ENCODE results near the gene CIITA.
"Not testable (repeated sequence)": the region's sequence is repeated elsewhere in the genome, so short reads cannot be mapped to it uniquely, and the experiment has no call there.

The CIITA gene

GRCh38 chr16:10934325-10935107 is 57.5 kb downstream of the CIITA start:
- DNase-seq (ENCODE audit: low read depth): no peak

GRCh38 chr16:10935226-10935915 is 58.4 kb downstream of the CIITA start:
- no peak for DNase-seq (ENCODE audit: low read depth)

- DNase-seq (ENCODE audit: low read depth): no peak
Observed at GRCh38 chr16:10936272-10936984, 59.4 kb downstream of the CIITA start.

GRCh38 chr16:10937068-10937859 is 60.3 kb downstream of the CIITA start:
- no peak for DNase-seq (ENCODE audit: low read depth)

GRCh38 chr16:10938321-10938720 is 61.3 kb downstream of the CIITA start:
- DNase-seq (ENCODE audit: low read depth): no peak

GRCh38 chr16:10938796-10939648 is 62.0 kb downstream of the CIITA start:
- no peak for DNase-seq (ENCODE audit: low read depth)

GRCh38 chr16:10939649-10940234 is 62.7 kb downstream of the CIITA start:
- no peak for DNase-seq (ENCODE audit: low read depth)

- peak; percentile 27 for DNase-seq (ENCODE audit: low read depth)
Observed at GRCh38 chr16:10940501-10941079, 63.6 kb downstream of the CIITA start.

GRCh38 chr16:10941127-10941933 is 64.3 kb downstream of the CIITA start:
- DNase-seq (ENCODE audit: low read depth): no peak

- not testable (repeated sequence) for DNase-seq (ENCODE audit: low read depth)
Observed at GRCh38 chr16:10941935-10942351, 64.9 kb downstream of the CIITA start.

GRCh38 chr16:10942352-10943063 is 65.5 kb downstream of the CIITA start, which contains the start of gene DEXI:
DEXI (minus strand) TSS chr16:10942468; CDS start chr16:10942005, 463 bp downstream.
- DNase-seq (ENCODE audit: low read depth): peak; percentile 88

- no peak for DNase-seq (ENCODE audit: low read depth)
Observed at GRCh38 chr16:10943064-10943353, 66.0 kb downstream of the CIITA start.

GRCh38 chr16:10944249-10945064 is 67.5 kb downstream of the CIITA start, which contains the start of gene CLEC16A:
CLEC16A (plus strand) TSS chr16:10944564; CDS start chr16:10944718, 154 bp downstream.
- DNase-seq (ENCODE audit: low read depth): peak; percentile 97

- no peak for DNase-seq (ENCODE audit: low read depth)
Observed at GRCh38 chr16:10945065-10945787, 68.2 kb downstream of the CIITA start.

- no peak for DNase-seq (ENCODE audit: low read depth)
Observed at GRCh38 chr16:10946308-10946707, 69.3 kb downstream of the CIITA start.

- DNase-seq (ENCODE audit: low read depth): no peak
Observed at GRCh38 chr16:10947211-10947787, 70.3 kb downstream of the CIITA start.

Measured in fibroblast of gingiva (primary cell).